Thyroid gland (tissue), 4 donors: ENCODE results near the gene BDH1. TPM values are rescaled to one million over a fixed set of nuclear protein-coding genes. Genes with fewer than 3 reads are reported as not detected.

ENCODE experiments used
- DNase-seq, 2 donors: peaks; one replicate each; pipeline ENCODE4 v3.0.0-alpha.2; 2019
- H3K27ac ChIP-seq, 3 donors: fragments of 200-600 bp; sonication (generic); 1 replicate in 2 of 3; 2 replicates in 1 of 3; pipeline ENCODE4 v1.5.1; 2016 to 2019; ENCODE audit warnings: mild to moderate bottlenecking in 1 of 3, moderate library complexity in 1 of 3
- H3K27me3 ChIP-seq: fragments of 200-600 bp; sonication (generic); one replicate; pipeline ENCODE4 v1.5.1; 2019
- H3K36me3 ChIP-seq, 2 donors: fragments of 200-600 bp; sonication (generic); one replicate each; pipeline ENCODE4 v1.5.1; 2016 to 2019
- H3K4me1 ChIP-seq, 2 donors: fragments of 200-600 bp; sonication (generic); one replicate each; pipeline ENCODE4 v1.5.1; 2017 to 2019
- H3K4me3 ChIP-seq, 3 donors: fragments of 200-600 bp; sonication (generic); replicated peaks in 1 of 3; 1 replicate in 2 of 3; 2 replicates in 1 of 3; pipeline ENCODE4 v1.5.1; 2016; ENCODE audit warnings: mild to moderate bottlenecking in 1 of 3
- H3K9me3 ChIP-seq: fragments of 200-600 bp; sonication (generic); one replicate; pipeline ENCODE4 v1.5.1; 2017
- POLR2A ChIP-seq, 2 donors: fragments of 450-650 bp; IDR thresholded peaks; one replicate each; pipeline ENCODE4 v1.6.1; 2017; ENCODE audit warnings: antibody characterized with exemption in 2 of 2, mild to moderate bottlenecking in 2 of 2, moderate library complexity in 1 of 2
- WGBS, 2 donors: methylation state at CpG; one replicate each; pipeline ENCODE4 v1.1.5; 2017; 5-methylcytosine and 5-hydroxymethylcytosine counted together
- intact Hi-C: fragments of 100-400 bp; cut with DNase I; formaldehyde crosslinking; loops from one replicate; pipeline ENCODE4 v1.15.1; 2023
- total RNA-seq, 4 donors: library from RNA; depleted of rRNA; stranded (reverse); fragments of >200 nt; gene quantifications; one replicate each; pipeline ENCODE4 v1.2.3, GENCODE V29; 2016
- TF ChIP-seq, protein P1 (sequence below), 6 experiments: fragments of 200-600 bp in 3 of 6; fragments of 450-650 bp in 3 of 6; sonication (generic) in 3 of 6; IDR thresholded peaks; one replicate each; pipeline ENCODE4 v1.5.1; 2016 to 2019; ENCODE audit warnings: antibody characterized with exemption in 6 of 6, mild to moderate bottlenecking in 2 of 6, inconsistent platforms in 1 of 6, moderate library complexity in 1 of 6

The BDH1 gene
- total RNA-seq, 4 donors from 2014 or later: 37.1 to 83.1 (median 57.8) TPM

DNA sequence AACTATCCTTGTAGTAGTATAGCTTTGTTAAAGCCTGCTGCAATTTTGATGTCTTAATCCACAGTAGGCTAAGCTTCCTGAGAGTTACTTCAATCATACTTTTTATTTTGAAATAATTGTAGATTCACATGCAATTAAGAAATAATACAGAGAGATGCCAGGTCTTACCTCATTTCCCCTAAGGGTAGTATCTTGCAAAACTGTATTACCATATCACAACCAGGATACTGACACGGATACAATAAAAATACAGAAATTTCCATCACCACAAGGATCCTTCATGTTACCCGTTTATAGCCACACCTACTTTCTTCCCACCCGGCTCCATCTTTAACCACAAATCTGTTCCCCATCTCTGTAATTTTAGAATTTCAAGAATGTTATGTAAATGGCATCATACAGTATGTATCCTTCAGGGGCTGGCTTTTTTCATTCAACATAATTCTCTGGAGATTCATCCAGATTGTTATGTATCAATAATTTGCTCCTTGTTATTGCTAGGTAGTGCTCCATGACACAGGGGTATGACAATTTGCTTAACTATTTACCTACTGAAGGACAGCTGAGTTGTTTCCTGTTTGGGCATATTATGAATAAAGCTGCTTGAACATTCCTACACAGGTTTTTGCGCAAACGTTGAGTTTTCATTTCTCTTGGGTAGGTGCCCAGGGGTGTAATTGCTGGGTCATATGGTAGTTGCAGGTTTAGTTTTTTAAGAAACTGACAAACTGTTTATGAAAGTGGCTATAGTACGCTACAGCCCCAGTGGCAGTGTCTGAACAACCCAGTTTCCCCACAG is 21.6 kb downstream of the BDH1 start:
- Histone ChIP-seq H3K36me3 (no peaks in the 10 kb centered on the region), H3K9me3 (no peaks in the 10 kb centered on the region), H3K4me1 (peaks cover 1 to 3% of the 10 kb centered on the region in 2 donors), H3K27me3 (no peaks in the 10 kb centered on the region), H3K27ac (no peak overlapping the region), H3K4me3 (no peak overlapping the region)
- DNase-seq: no peak
- TF ChIP-seq, protein P1, sequence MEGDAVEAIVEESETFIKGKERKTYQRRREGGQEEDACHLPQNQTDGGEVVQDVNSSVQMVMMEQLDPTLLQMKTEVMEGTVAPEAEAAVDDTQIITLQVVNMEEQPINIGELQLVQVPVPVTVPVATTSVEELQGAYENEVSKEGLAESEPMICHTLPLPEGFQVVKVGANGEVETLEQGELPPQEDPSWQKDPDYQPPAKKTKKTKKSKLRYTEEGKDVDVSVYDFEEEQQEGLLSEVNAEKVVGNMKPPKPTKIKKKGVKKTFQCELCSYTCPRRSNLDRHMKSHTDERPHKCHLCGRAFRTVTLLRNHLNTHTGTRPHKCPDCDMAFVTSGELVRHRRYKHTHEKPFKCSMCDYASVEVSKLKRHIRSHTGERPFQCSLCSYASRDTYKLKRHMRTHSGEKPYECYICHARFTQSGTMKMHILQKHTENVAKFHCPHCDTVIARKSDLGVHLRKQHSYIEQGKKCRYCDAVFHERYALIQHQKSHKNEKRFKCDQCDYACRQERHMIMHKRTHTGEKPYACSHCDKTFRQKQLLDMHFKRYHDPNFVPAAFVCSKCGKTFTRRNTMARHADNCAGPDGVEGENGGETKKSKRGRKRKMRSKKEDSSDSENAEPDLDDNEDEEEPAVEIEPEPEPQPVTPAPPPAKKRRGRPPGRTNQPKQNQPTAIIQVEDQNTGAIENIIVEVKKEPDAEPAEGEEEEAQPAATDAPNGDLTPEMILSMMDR (IDR thresholded peaks at IDR 0.05): no peak
- TF ChIP-seq POLR2A (IDR thresholded peaks at IDR 0.05): no peak
- intact Hi-C loops: no loop called here
- 87 to 89% methylated on average over 6 of the region's 6 CpGs for WGBS, 2 donors

- no peaks in the 10 kb centered on the region for H3K9me3 ChIP-seq
- H3K27ac ChIP-seq: no peak overlapping the region
- intact Hi-C loops: no loop called here
- TF ChIP-seq POLR2A (IDR thresholded peaks at IDR 0.05): no peak
- TF ChIP-seq, protein P1 (IDR thresholded peaks at IDR 0.05): no peak
- no peaks in the 10 kb centered on the region for H3K36me3 ChIP-seq
- no peak overlapping the region for H3K4me3 ChIP-seq
- no peaks in the 10 kb centered on the region for H3K27me3 ChIP-seq
- no peaks in the 10 kb centered on the region for H3K4me1 ChIP-seq
- 97 to 99% methylated on average over 10 of the region's 10 CpGs for WGBS, 2 donors
- no peak for DNase-seq
Measured at GRCh38 chr3:197533396-197533795, 22.4 kb downstream of the BDH1 start.

GRCh38 chr3:197532388-197532787 is 23.4 kb downstream of the BDH1 start:
- intact Hi-C loops: no loop called here
- Histone ChIP-seq H3K27me3 (no peaks in the 10 kb centered on the region), H3K9me3 (no peaks in the 10 kb centered on the region), H3K27ac (no peak overlapping the region), H3K4me3 (no peak overlapping the region), H3K4me1 (no peaks in the 10 kb centered on the region), H3K36me3 (no peaks in the 10 kb centered on the region)
- TF ChIP-seq, protein P1 (IDR thresholded peaks at IDR 0.05): no peak
- TF ChIP-seq POLR2A (IDR thresholded peaks at IDR 0.05): no peak
- 86 to 97% methylated on average over 3 of the region's 3 CpGs for WGBS, 2 donors
- no peak for DNase-seq

GRCh38 chr3:197528190-197528589 is 27.6 kb downstream of the BDH1 start:
- no peaks in the 10 kb centered on the region for H3K36me3 ChIP-seq
- no peaks in the 10 kb centered on the region for H3K9me3 ChIP-seq
- intact Hi-C loops: no loop called here
- WGBS, 2 donors: 87 to 90% methylated on average over 6 of the region's 6 CpGs
- DNase-seq: no peak
- no peak for TF ChIP-seq POLR2A (IDR thresholded peaks at IDR 0.05)
- TF ChIP-seq, protein P1 (IDR thresholded peaks at IDR 0.05): no peak
- H3K27ac ChIP-seq: no peak overlapping the region
- peaks cover 0 to 8% of the 10 kb centered on the region in 2 donors for H3K4me1 ChIP-seq
- no peaks in the 10 kb centered on the region for H3K27me3 ChIP-seq
- no peak overlapping the region for H3K4me3 ChIP-seq

- H3K27ac ChIP-seq: no peak overlapping the region
- no peak for DNase-seq
- TF ChIP-seq, protein P1 (IDR thresholded peaks at IDR 0.05): no peak
- TF ChIP-seq POLR2A (IDR thresholded peaks at IDR 0.05): no peak
- WGBS, 2 donors: 95% methylated on average over 5 of the region's 5 CpGs
- no peaks in the 10 kb centered on the region for H3K27me3 ChIP-seq
- no peaks in the 10 kb centered on the region for H3K9me3 ChIP-seq
- no peaks in the 10 kb centered on the region for H3K36me3 ChIP-seq
- intact Hi-C loops: no loop called here
- H3K4me3 ChIP-seq: no peak overlapping the region
- H3K4me1 ChIP-seq: peaks cover 0 to 8% of the 10 kb centered on the region in 2 donors
Measured at GRCh38 chr3:197527569-197527968, 28.2 kb downstream of the BDH1 start.
